Measurements from ENCODE around the gene CARD9.

Gene CARD9

GRCh38 chr9:136399176-136400037, 25.9 kb upstream of the CARD9 start:
- Histone ChIP-seq H3K27me3 (ENCODE audit: control insufficient read depth, insufficient read depth, low read length) (no peaks in the 10 kb centered on the region), H3K9ac (ENCODE audit: low read depth, low read length) (peak overlapping the region; percentile 87), H3K4me1 (ENCODE audit: control insufficient read depth, insufficient read depth, low read length) (peaks cover 3% of the 10 kb centered on the region), H3K4me3 (ENCODE audit: low read depth, low read length) (peak overlapping the region; percentile 84), H3K36me3 (ENCODE audit: control insufficient read depth, insufficient read depth, low read length) (peaks cover 54% of the 10 kb centered on the region), H3K9me3 (ENCODE audit: control insufficient read depth, insufficient read depth, low read length) (no peaks in the 10 kb centered on the region)

- Histone ChIP-seq H3K9me3 (ENCODE audit: control insufficient read depth, insufficient read depth, low read length) (no peaks in the 10 kb centered on the region), H3K9ac (ENCODE audit: low read depth, low read length) (no peak overlapping the region), H3K27me3 (ENCODE audit: control insufficient read depth, insufficient read depth, low read length) (no peaks in the 10 kb centered on the region), H3K4me1 (ENCODE audit: control insufficient read depth, insufficient read depth, low read length) (peaks cover 3% of the 10 kb centered on the region), H3K36me3 (ENCODE audit: control insufficient read depth, insufficient read depth, low read length) (peaks cover 54% of the 10 kb centered on the region), H3K4me3 (ENCODE audit: low read depth, low read length) (peak overlapping the region; percentile 84)
Observed at GRCh38 chr9:136398286-136398685, 24.8 kb upstream of the CARD9 start.

DNA sequence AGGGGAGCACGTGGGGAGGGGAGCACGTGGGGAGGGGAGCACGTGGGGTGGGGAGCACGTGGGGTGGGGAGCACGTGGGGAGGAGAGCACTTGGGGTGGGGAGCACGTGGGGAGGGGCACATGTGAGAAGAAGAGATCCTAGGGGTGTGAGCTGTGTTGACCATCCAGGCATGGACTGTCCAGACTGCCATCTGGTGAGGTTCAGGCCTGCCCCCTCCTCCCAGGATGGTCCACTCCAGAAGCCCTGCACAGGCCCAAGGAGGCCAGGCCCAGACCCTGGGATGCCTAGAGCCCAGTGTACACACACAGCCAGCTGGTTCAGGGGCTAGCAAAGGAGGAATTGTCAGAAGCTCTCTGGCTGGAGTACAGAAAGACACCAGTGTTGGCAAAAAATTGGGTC, 24.2 kb upstream of the CARD9 start:
- peaks cover 3% of the 10 kb centered on the region for H3K4me1 ChIP-seq (ENCODE audit: control insufficient read depth, insufficient read depth, low read length)
- no peaks in the 10 kb centered on the region for H3K27me3 ChIP-seq (ENCODE audit: control insufficient read depth, insufficient read depth, low read length)
- H3K9ac ChIP-seq (ENCODE audit: low read depth, low read length), result no peak overlapping the region
- H3K36me3 ChIP-seq (ENCODE audit: control insufficient read depth, insufficient read depth, low read length), result peaks cover 58% of the 10 kb centered on the region
- no peak overlapping the region for H3K4me3 ChIP-seq (ENCODE audit: low read depth, low read length)
- H3K9me3 ChIP-seq (ENCODE audit: control insufficient read depth, insufficient read depth, low read length), result no peaks in the 10 kb centered on the region

DNA sequence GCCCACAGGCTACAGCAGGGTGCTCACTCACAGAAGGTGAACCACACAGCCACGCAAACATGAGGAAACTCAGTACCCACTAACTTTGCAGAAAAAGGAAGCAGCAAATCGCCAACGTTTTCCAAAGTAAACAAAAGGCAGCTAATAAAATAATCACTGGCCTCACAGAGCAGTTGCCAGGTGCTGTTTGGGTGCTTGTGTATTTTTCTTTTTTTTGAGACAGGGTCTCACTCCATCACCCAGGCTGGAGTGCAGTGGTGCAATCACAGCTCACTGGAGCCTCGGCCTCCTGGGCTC, 22.7 kb upstream of the CARD9 start:
- no peak overlapping the region for H3K4me3 ChIP-seq (ENCODE audit: low read depth, low read length)
- H3K36me3 ChIP-seq (ENCODE audit: control insufficient read depth, insufficient read depth, low read length), result peaks cover 69% of the 10 kb centered on the region
- H3K9me3 ChIP-seq (ENCODE audit: control insufficient read depth, insufficient read depth, low read length), result no peaks in the 10 kb centered on the region
- no peaks in the 10 kb centered on the region for H3K27me3 ChIP-seq (ENCODE audit: control insufficient read depth, insufficient read depth, low read length)
- peaks cover 3% of the 10 kb centered on the region for H3K4me1 ChIP-seq (ENCODE audit: control insufficient read depth, insufficient read depth, low read length)
- no peak overlapping the region for H3K9ac ChIP-seq (ENCODE audit: low read depth, low read length)

DNA sequence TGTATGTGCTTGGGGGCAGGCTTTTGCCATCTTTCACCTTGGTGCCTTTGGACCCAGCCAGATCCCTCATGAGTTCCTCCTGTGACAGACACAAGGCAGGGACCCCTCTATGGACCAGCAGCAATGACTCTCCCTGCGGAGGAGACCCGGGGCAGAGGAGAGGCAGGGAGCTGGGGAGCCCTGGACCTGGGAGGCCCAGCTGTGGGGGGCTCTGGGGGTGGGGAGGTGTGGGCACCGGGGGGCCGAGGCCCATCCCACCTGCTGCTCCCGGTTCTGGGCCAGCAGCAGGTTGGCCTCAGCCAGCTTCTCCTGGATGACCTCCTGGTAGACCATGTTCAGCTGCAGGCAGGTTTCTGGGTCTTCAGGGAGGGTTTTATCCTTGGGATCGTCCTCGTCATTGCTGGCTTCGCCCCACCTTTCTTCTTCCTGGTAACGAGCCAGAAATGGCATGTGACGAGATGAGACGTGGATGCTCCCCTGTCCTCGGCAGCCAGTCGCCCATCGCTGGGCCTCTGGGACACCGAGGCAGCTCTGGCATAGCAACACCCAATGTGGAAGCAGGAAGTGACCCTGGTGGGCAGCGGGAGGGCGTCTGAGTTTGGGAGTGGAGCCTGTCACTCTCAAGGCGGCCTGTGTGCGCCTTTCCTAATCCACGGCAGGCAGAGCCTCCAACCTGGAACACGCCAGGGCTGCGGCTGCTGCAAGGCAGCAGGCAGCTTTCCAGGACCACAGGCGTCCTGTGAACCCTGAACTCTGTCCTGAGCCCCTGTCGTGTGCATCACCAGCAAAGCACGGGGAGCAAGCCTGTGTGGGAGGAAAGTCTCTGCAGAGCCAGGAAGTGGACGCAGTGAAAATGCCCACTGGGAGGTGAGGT, 22.1 kb upstream of the CARD9 start:
- H3K36me3 ChIP-seq (ENCODE audit: control insufficient read depth, insufficient read depth, low read length), result peaks cover 69% of the 10 kb centered on the region

DNA sequence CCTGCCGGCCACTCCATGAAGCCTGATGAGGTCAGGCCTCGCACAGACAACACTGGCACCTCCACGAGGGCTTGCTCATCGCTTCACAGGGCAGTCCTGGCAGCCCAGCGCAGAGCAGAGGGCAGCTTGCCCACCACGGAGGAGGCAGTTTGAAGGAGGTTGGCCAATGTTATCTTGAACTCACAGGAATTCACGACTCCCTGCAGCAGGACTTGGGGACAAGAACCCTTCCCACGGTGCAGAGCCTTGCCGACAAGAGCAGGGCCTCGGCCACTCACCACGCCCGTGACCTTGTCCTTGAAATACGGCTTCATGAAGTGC, 21.5 kb upstream of the CARD9 start:
- Histone ChIP-seq H3K9ac (ENCODE audit: low read depth, low read length) (no peak overlapping the region), H3K4me3 (ENCODE audit: low read depth, low read length) (no peak overlapping the region), H3K27me3 (ENCODE audit: control insufficient read depth, insufficient read depth, low read length) (no peaks in the 10 kb centered on the region), H3K4me1 (ENCODE audit: control insufficient read depth, insufficient read depth, low read length) (peaks cover 3% of the 10 kb centered on the region), H3K9me3 (ENCODE audit: control insufficient read depth, insufficient read depth, low read length) (no peaks in the 10 kb centered on the region), H3K36me3 (ENCODE audit: control insufficient read depth, insufficient read depth, low read length) (peaks cover 69% of the 10 kb centered on the region)

More for the DNA sequence above, 22.1 kb upstream of the CARD9 start:
- Histone ChIP-seq H3K27me3 (ENCODE audit: control insufficient read depth, insufficient read depth, low read length) (no peaks in the 10 kb centered on the region), H3K4me1 (ENCODE audit: control insufficient read depth, insufficient read depth, low read length) (peaks cover 3% of the 10 kb centered on the region), H3K4me3 (ENCODE audit: low read depth, low read length) (no peak overlapping the region), H3K9ac (ENCODE audit: low read depth, low read length) (no peak overlapping the region), H3K9me3 (ENCODE audit: control insufficient read depth, insufficient read depth, low read length) (no peaks in the 10 kb centered on the region)

- H3K27me3 ChIP-seq (ENCODE audit: control insufficient read depth, insufficient read depth, low read length), result no peaks in the 10 kb centered on the region
- peaks cover 71% of the 10 kb centered on the region for H3K36me3 ChIP-seq (ENCODE audit: control insufficient read depth, insufficient read depth, low read length)
- peaks cover 3% of the 10 kb centered on the region for H3K4me1 ChIP-seq (ENCODE audit: control insufficient read depth, insufficient read depth, low read length)
- H3K9ac ChIP-seq (ENCODE audit: low read depth, low read length), result no peak overlapping the region
- H3K4me3 ChIP-seq (ENCODE audit: low read depth, low read length), result no peak overlapping the region
- H3K9me3 ChIP-seq (ENCODE audit: control insufficient read depth, insufficient read depth, low read length), result no peaks in the 10 kb centered on the region
Observed at GRCh38 chr9:136394312-136395019, 21.0 kb upstream of the CARD9 start.

- Histone ChIP-seq H3K4me3 (ENCODE audit: low read depth, low read length) (no peak overlapping the region), H3K9ac (ENCODE audit: low read depth, low read length) (no peak overlapping the region), H3K36me3 (ENCODE audit: control insufficient read depth, insufficient read depth, low read length) (peaks cover 76% of the 10 kb centered on the region), H3K4me1 (ENCODE audit: control insufficient read depth, insufficient read depth, low read length) (no peaks in the 10 kb centered on the region), H3K27me3 (ENCODE audit: control insufficient read depth, insufficient read depth, low read length) (no peaks in the 10 kb centered on the region), H3K9me3 (ENCODE audit: control insufficient read depth, insufficient read depth, low read length) (no peaks in the 10 kb centered on the region)
Observed at GRCh38 chr9:136393531-136393930, 20.1 kb upstream of the CARD9 start.

GRCh38 chr9:136392538-136393449, 19.3 kb upstream of the CARD9 start:
- Histone ChIP-seq H3K4me1 (ENCODE audit: control insufficient read depth, insufficient read depth, low read length) (no peaks in the 10 kb centered on the region), H3K4me3 (ENCODE audit: low read depth, low read length) (no peak overlapping the region), H3K36me3 (ENCODE audit: control insufficient read depth, insufficient read depth, low read length) (peaks cover 78% of the 10 kb centered on the region), H3K9me3 (ENCODE audit: control insufficient read depth, insufficient read depth, low read length) (no peaks in the 10 kb centered on the region), H3K27me3 (ENCODE audit: control insufficient read depth, insufficient read depth, low read length) (no peaks in the 10 kb centered on the region), H3K9ac (ENCODE audit: low read depth, low read length) (no peak overlapping the region)

DNA sequence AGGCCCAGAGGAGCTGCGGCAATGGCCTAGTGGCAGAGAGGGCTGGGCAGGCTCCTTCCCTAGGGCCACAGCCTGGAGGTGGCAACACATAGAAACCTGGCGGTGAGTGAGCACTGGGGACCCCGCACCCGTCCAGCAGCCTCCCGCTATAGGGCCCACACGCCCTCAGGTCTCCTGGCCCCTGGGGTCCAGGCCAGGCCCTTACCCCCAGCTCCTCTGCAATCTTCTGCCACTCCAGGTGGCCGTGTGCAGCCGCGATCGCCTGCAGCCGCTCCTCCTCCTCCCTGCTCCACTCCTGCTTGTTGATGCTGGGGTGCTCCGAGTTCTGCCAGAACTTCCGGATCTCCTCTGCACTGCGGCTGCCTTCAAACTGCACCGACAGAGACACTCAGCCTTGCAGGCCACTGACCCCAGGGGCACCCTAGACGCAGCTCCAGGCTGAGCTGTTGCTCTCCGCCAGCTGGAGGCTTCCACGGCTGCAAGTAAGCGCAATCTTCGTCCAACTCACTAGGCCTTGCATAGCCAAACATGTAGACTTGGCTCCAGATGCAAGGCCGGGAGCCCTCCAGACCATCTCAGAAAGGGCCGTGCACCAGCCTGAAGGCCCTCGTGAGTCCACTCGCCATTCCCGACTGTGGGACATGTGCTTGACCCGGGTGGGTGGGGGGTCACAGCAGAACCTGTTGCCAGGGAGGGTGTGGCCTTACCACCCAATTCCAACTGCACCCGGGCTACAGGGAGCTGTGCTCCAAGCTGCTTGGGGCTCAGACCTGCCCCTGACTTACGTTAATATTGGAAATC, 18.5 kb upstream of the CARD9 start:
- Histone ChIP-seq H3K9ac (ENCODE audit: low read depth, low read length) (no peak overlapping the region), H3K4me3 (ENCODE audit: low read depth, low read length) (no peak overlapping the region), H3K27me3 (ENCODE audit: control insufficient read depth, insufficient read depth, low read length) (no peaks in the 10 kb centered on the region), H3K4me1 (ENCODE audit: control insufficient read depth, insufficient read depth, low read length) (no peaks in the 10 kb centered on the region), H3K9me3 (ENCODE audit: control insufficient read depth, insufficient read depth, low read length) (no peaks in the 10 kb centered on the region), H3K36me3 (ENCODE audit: control insufficient read depth, insufficient read depth, low read length) (peaks cover 80% of the 10 kb centered on the region)
